ENCODE results near the gene NELL1.

The NELL1 gene

GRCh38 chr11:21198498-21198897 lies 529.1 kb downstream of the NELL1 start:
- Histone ChIP-seq H3K4me3 (ENCODE audit: low read length, poor library complexity, severe bottlenecking) (no peak overlapping the region), H3K9me2 (replicated peaks; ENCODE audit: low read depth, low read length) (no peaks in the 10 kb centered on the region), H3K9ac (ENCODE audit: low read depth, low read length, poor library complexity, severe bottlenecking) (no peak overlapping the region), H3K9me3 (ENCODE audit: insufficient read depth, low read depth, low read length) (no peaks in the 10 kb centered on the region), H3K4me2 (ENCODE audit: low read depth, low read length, poor library complexity, severe bottlenecking) (no peak overlapping the region), H3K79me2 (ENCODE audit: insufficient read depth, low read length) (no peaks in the 10 kb centered on the region), H3F3A (ENCODE audit: low read depth) (no peaks in the 10 kb centered on the region), H3K27me3 (ENCODE audit: insufficient read depth, low read length, poor library complexity, severe bottlenecking) (no peaks in the 10 kb centered on the region), H2AFZ (ENCODE audit: low read length) (no peak overlapping the region), H3K4me1 (ENCODE audit: insufficient read depth, low read length, poor library complexity, severe bottlenecking) (no peaks in the 10 kb centered on the region), H3K36me3 (ENCODE audit: insufficient read depth, low read length) (no peaks in the 10 kb centered on the region), H4K20me1 (ENCODE audit: insufficient read depth, low read length, poor library complexity, severe bottlenecking) (no peaks in the 10 kb centered on the region)
- TF ChIP-seq EZH2phosphoT487 (IDR thresholded peaks at IDR 0.05; ENCODE audit: borderline replicate concordance) (no peak), CTCF (conservative IDR thresholded peaks at IDR 0.05; ENCODE audit: low read length) (no peak)

DNA sequence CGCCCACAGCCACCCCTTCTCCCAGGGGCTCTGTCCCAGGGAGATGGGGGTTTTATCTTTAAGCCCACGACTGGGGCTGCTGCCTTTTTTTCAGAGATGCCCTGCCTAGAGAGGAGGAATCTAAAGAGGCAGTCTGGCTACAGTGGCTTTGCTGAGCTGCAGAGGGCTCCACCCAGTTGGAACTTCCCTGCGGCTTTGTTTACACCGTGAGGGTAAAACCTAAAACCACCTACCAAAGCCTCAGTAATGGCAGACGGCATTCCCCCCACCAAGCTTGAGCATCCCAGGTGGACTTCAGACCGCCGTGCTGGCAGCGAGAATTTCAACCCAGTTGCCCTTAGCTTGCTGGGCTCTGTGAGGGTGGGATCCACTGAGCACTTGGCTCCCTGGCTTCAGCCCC lies 535.8 kb downstream of the NELL1 start:
- Histone ChIP-seq H3F3A (ENCODE audit: low read depth) (no peaks in the 10 kb centered on the region), H3K36me3 (ENCODE audit: insufficient read depth, low read length) (no peaks in the 10 kb centered on the region), H3K4me2 (ENCODE audit: low read depth, low read length, poor library complexity, severe bottlenecking) (no peak overlapping the region), H4K20me1 (ENCODE audit: insufficient read depth, low read length, poor library complexity, severe bottlenecking) (no peaks in the 10 kb centered on the region), H3K9me2 (replicated peaks; ENCODE audit: low read depth, low read length) (no peaks in the 10 kb centered on the region), H3K27me3 (ENCODE audit: insufficient read depth, low read length, poor library complexity, severe bottlenecking) (no peaks in the 10 kb centered on the region), H3K9me3 (ENCODE audit: insufficient read depth, low read depth, low read length) (no peaks in the 10 kb centered on the region), H3K79me2 (ENCODE audit: insufficient read depth, low read length) (no peaks in the 10 kb centered on the region), H3K9ac (ENCODE audit: low read depth, low read length, poor library complexity, severe bottlenecking) (no peak overlapping the region), H2AFZ (ENCODE audit: low read length) (no peak overlapping the region), H3K4me3 (ENCODE audit: low read length, poor library complexity, severe bottlenecking) (no peak overlapping the region), H3K4me1 (ENCODE audit: insufficient read depth, low read length, poor library complexity, severe bottlenecking) (no peaks in the 10 kb centered on the region)
- TF ChIP-seq EZH2phosphoT487 (IDR thresholded peaks at IDR 0.05; ENCODE audit: borderline replicate concordance) (no peak), CTCF (conservative IDR thresholded peaks at IDR 0.05; ENCODE audit: low read length) (no peak)

DNA sequence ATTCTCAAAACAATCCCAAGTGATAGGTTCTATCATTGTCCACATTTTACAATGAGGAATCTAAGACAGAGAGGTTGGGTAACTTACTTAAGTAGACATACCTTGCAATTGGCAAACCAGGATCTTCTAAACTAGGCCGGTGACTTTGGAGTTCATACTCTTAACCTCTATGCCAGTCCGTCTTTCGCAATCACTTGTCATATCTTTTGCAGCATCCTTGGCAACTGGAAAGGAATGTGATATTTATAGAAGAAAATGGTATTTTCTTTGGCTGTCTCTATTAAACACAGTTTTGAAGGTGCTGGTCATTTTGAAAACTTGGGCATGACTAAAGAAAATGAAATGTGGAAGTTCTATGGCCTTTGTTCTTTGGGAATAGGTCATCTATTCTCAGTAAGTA lies 556.5 kb downstream of the NELL1 start:
- H3K9ac ChIP-seq (ENCODE audit: low read depth, low read length, poor library complexity, severe bottlenecking): no peak overlapping the region
- no peak overlapping the region for H3K4me2 ChIP-seq (ENCODE audit: low read depth, low read length, poor library complexity, severe bottlenecking)
- H2AFZ ChIP-seq (ENCODE audit: low read length): no peak overlapping the region
- TF ChIP-seq EZH2phosphoT487 (IDR thresholded peaks at IDR 0.05; ENCODE audit: borderline replicate concordance) (no peak), CTCF (conservative IDR thresholded peaks at IDR 0.05; ENCODE audit: low read length) (no peak)
- H4K20me1 ChIP-seq (ENCODE audit: insufficient read depth, low read length, poor library complexity, severe bottlenecking): no peaks in the 10 kb centered on the region
- H3K79me2 ChIP-seq (ENCODE audit: insufficient read depth, low read length): no peaks in the 10 kb centered on the region
- H3K36me3 ChIP-seq (ENCODE audit: insufficient read depth, low read length): no peaks in the 10 kb centered on the region
- H3K4me1 ChIP-seq (ENCODE audit: insufficient read depth, low read length, poor library complexity, severe bottlenecking): no peaks in the 10 kb centered on the region
- H3K9me2 ChIP-seq (replicated peaks; ENCODE audit: low read depth, low read length): no peaks in the 10 kb centered on the region
- H3F3A ChIP-seq (ENCODE audit: low read depth): no peaks in the 10 kb centered on the region
- no peak overlapping the region for H3K4me3 ChIP-seq (ENCODE audit: low read length, poor library complexity, severe bottlenecking)
- H3K27me3 ChIP-seq (ENCODE audit: insufficient read depth, low read length, poor library complexity, severe bottlenecking): no peaks in the 10 kb centered on the region
- 0 out of 2 replicates have a peak, but pooled peaks cover 3% of the 10 kb centered on the region for H3K9me3 ChIP-seq (ENCODE audit: insufficient read depth, low read depth, low read length)
